Chondrocyte (in vitro differentiated cells): ENCODE data around the gene FUS. TPM values are rescaled to one million over a fixed set of nuclear protein-coding genes. Genes with fewer than 3 reads are reported as not detected.

Experiments
- DNase-seq: peaks from one replicate; pipeline ENCODE4 v3.0.0; 2021; ENCODE audit warnings: mixed read lengths, low spot score
- H3K27ac Mint-ChIP-seq: one replicate; pipeline ENCODE4 v1.8.0; 2021; ENCODE audit warnings: mild to moderate bottlenecking, moderate library complexity, mixed read lengths; ENCODE audit not compliant: unreplicated experiment
- H3K27me3 Mint-ChIP-seq: 2 replicates; pipeline ENCODE4 v1.8.0; 2021; ENCODE audit warnings: low read depth, mixed read lengths
- H3K36me3 Mint-ChIP-seq: 2 replicates; pipeline ENCODE4 v1.8.0; 2021; ENCODE audit warnings: low read depth, mixed read lengths
- H3K4me1 Mint-ChIP-seq: 2 replicates; pipeline ENCODE4 v1.8.0; 2021; ENCODE audit warnings: low read depth, mild to moderate bottlenecking, mixed read lengths
- H3K4me3 Mint-ChIP-seq: one replicate; pipeline ENCODE4 v1.8.0; 2021; ENCODE audit warnings: mild to moderate bottlenecking, moderate library complexity, mixed read lengths; ENCODE audit not compliant: unreplicated experiment
- H3K9me3 Mint-ChIP-seq: 2 replicates; pipeline ENCODE4 v1.8.0; 2021; ENCODE audit warnings: low read depth, mixed read lengths
- CTCF ChIP-seq: fragments of 200-600 bp; sonication (generic); IDR thresholded peaks from 2 replicates; pipeline ENCODE4 v1.5.0; 2021; ENCODE audit warnings: antibody characterized with exemption, mild to moderate bottlenecking, moderate library complexity
- total RNA-seq: library from RNA; stranded (reverse); gene quantifications from 3 replicates; pipeline ENCODE4 v1.2.1, GENCODE V29; 2021

The FUS gene
- total RNA-seq, 1 donor from 2014 or later, result 231 TPM

- Mint-ChIP-seq H3K27ac (no peak overlapping the region), H3K4me3 (peak overlapping the region; percentile 73), H3K36me3 (peaks cover 9% of the 10 kb centered on the region), H3K9me3 (no peaks in the 10 kb centered on the region), H3K27me3 (peaks cover 7% of the 10 kb centered on the region), H3K4me1 (peaks cover 29% of the 10 kb centered on the region)
- TF ChIP-seq CTCF, result peak; percentile 49
- DNase-seq, result peak; percentile 28
These were observed 21.1 kb downstream of the FUS start for GRCh38 chr16:31200821-31201568.

GRCh38 chr16:31201582-31202413 is 21.9 kb downstream of the FUS start:
- Mint-ChIP-seq H3K4me1 (peaks cover 29% of the 10 kb centered on the region), H3K4me3 (peak overlapping the region; percentile 73), H3K27ac (peak overlapping the region; percentile 27), H3K9me3 (no peaks in the 10 kb centered on the region), H3K27me3 (peaks cover 12% of the 10 kb centered on the region), H3K36me3 (peaks cover 7% of the 10 kb centered on the region)
- peak; percentile 85 for DNase-seq
- TF ChIP-seq CTCF, result no peak

GRCh38 chr16:31202414-31203375 is 22.8 kb downstream of the FUS start, which contains the start of gene PYCARD:
PYCARD (minus strand) TSS chr16:31202760; CDS start chr16:31202690, 70 bp downstream.
- Mint-ChIP-seq H3K4me3 (peak within 1 kb of the TSS; percentile 73), H3K27ac (peak within 1 kb of the TSS; percentile 27), H3K36me3 (peaks cover 7% of the 10 kb centered on the region), H3K4me1 (peaks cover 29% of the 10 kb centered on the region), H3K9me3 (no peaks in the 10 kb centered on the region), H3K27me3 (peaks cover 20% of the 10 kb centered on the region)
- DNase-seq, result peak; percentile 85
- TF ChIP-seq CTCF, result no peak

- peaks cover 15% of the 10 kb centered on the region for H3K4me1 Mint-ChIP-seq
- H3K27me3 Mint-ChIP-seq, result peaks cover 31% of the 10 kb centered on the region
- H3K27ac Mint-ChIP-seq, result no peak overlapping the region
- no peak for TF ChIP-seq CTCF
- no peak overlapping the region for H3K4me3 Mint-ChIP-seq
- no peaks in the 10 kb centered on the region for H3K36me3 Mint-ChIP-seq
- H3K9me3 Mint-ChIP-seq, result no peaks in the 10 kb centered on the region
- peak; percentile 43 for DNase-seq
These were observed 25.1 kb downstream of the FUS start for GRCh38 chr16:31204871-31205666.
